CD4-positive, alpha-beta memory T cell (primary cell): ENCODE data around the gene PIEZO1. TPM values are rescaled to one million over a fixed set of nuclear protein-coding genes. Genes with fewer than 3 reads are reported as not detected.

Source experiments
- CTCF ChIA-PET: fragments of 350-600 bp; sonication (Branson Sonifier 250); formaldehyde crosslinking; loops from one replicate; lab custom pipeline; 2021; ENCODE audit warnings: inconsistent platforms; ENCODE audit not compliant: partially characterized antibody; lab: Charles Lee
- POLR2A ChIA-PET: fragments of 350-600 bp; sonication (Branson Sonifier 250); formaldehyde crosslinking; loops from one replicate; lab custom pipeline; 2021; ENCODE audit not compliant: partially characterized antibody; lab: Charles Lee
- DNase-seq, 5 donors: peaks; one replicate each; pipeline versions ENCODE4 v3.0.0 to v3.0.0-alpha.2; 2020 to 2022; ENCODE audit warnings: mixed read lengths in 1 of 5
- H3K27ac ChIP-seq: one replicate; pipeline ENCODE4 v1.7.0; 2013; ENCODE audit warnings: low read depth, low read length
- H3K27me3 ChIP-seq: 2 replicates; pipeline ENCODE4 v1.7.0; 2013; ENCODE audit warnings: mild to moderate bottlenecking, low read length, moderate library complexity; ENCODE audit not compliant: insufficient read depth
- H3K36me3 ChIP-seq: 2 replicates; pipeline ENCODE4 v1.7.0; 2013; ENCODE audit warnings: mild to moderate bottlenecking, low read length, moderate library complexity; ENCODE audit not compliant: insufficient read depth
- H3K4me1 ChIP-seq: 2 replicates; pipeline ENCODE4 v1.7.0; 2013; ENCODE audit warnings: mild to moderate bottlenecking, low read length, moderate library complexity; ENCODE audit not compliant: insufficient read depth
- H3K4me3 ChIP-seq, 2 donors: one replicate each; pipeline ENCODE4 v1.7.0; 2013; ENCODE audit warnings: low read length in 2 of 2, mild to moderate bottlenecking in 1 of 2
- H3K9me3 ChIP-seq, 2 donors: one replicate each; pipeline ENCODE4 v1.7.0; 2013; ENCODE audit warnings: low read length in 2 of 2, control low read depth in 1 of 2; ENCODE audit not compliant: control insufficient read depth in 1 of 2
- H3K27ac Mint-ChIP-seq, 7 donors: one replicate each; pipeline ENCODE4 v1.8.0; 2020 to 2021; ENCODE audit warnings: mixed read lengths in 7 of 7, mild to moderate bottlenecking in 6 of 7, inconsistent platforms in 3 of 7, moderate library complexity in 3 of 7
- H3K27me3 Mint-ChIP-seq, 2 donors: one replicate each; pipeline ENCODE4 v1.8.0; 2020 to 2021; ENCODE audit warnings: mixed read lengths in 2 of 2
- H3K36me3 Mint-ChIP-seq, 2 donors: one replicate each; pipeline ENCODE4 v1.8.0; 2020 to 2021; ENCODE audit warnings: mixed read lengths in 2 of 2, inconsistent platforms in 1 of 2, mild to moderate bottlenecking in 1 of 2
- H3K4me1 Mint-ChIP-seq, 4 donors: one replicate each; pipeline ENCODE4 v1.8.0; 2020 to 2021; ENCODE audit warnings: mixed read lengths in 4 of 4, mild to moderate bottlenecking in 1 of 4
- H3K4me3 Mint-ChIP-seq, 8 donors: one replicate each; pipeline ENCODE4 v1.8.0; 2020 to 2021; ENCODE audit warnings: mixed read lengths in 8 of 8, mild to moderate bottlenecking in 7 of 8, moderate library complexity in 6 of 8, inconsistent platforms in 3 of 8
- H3K9me3 Mint-ChIP-seq, 8 donors: one replicate each; pipeline ENCODE4 v1.8.0; 2020 to 2021; ENCODE audit warnings: mixed read lengths in 8 of 8, mild to moderate bottlenecking in 5 of 8, inconsistent platforms in 3 of 8, moderate library complexity in 1 of 8
- intact Hi-C: fragments of 100-400 bp; cut with micrococcal nuclease; formaldehyde crosslinking; loops from one replicate; pipeline ENCODE4 v1.15.1; 2023
- polyA plus RNA-seq, 2 donors: library from polyadenylated mRNA; unstranded; fragments of 300-500 nt; fragmentation: Illumina TruSeq; gene quantifications; one replicate each; pipeline ENCODE4 v1.2.3, GENCODE V29; 2021
- total RNA-seq, 2 experiments: library from RNA; stranded (reverse); gene quantifications; one replicate each; pipeline ENCODE4 v1.2.3, GENCODE V29; 2021

PIEZO1 gene
- total and polyA plus RNA-seq, 4 experiments from 2014 or later, result 12.0 to 302 (median 171) TPM

DNA sequence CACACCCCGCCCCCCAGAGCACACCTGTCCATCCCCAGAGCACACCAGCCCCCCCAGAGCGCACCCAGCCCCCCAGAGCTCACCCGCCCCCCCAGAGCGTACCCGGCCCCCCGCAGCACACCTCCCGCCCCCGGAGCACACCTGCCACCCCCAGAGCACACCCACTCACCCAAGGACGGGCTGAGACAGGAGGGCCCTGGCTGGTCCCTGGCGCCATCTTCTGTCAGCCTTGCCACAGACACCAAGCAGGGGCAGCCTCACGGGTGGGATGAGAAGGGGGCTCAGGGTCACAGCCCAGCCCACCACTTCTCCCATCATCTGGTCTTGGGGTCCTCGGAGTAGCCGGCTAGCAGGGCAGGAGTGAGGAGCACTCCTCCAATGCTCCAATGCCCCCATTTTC, 31.8 kb downstream of the PIEZO1 start:
- ChIA-PET CTCF (interaction anchor here (2.9 kb wide), 2 partner anchors 10 to 28 kb away, joined by 16 to 20 read pairs; no protein-coding TSS in a partner anchor), POLR2A (interaction anchor here (1.2 to 4.0 kb wide), 2 partner anchors 16 to 28 kb away, joined by 3 to 22 read pairs; no protein-coding TSS in a partner anchor)
- Histone ChIP-seq H3K4me1 (peaks cover 15% of the 10 kb centered on the region), H3K27ac (no peak overlapping the region), H3K27me3 (no peaks in the 10 kb centered on the region), H3K9me3 (no peaks in the 10 kb centered on the region), H3K36me3 (peaks cover 6% of the 10 kb centered on the region), H3K4me3 (no peak overlapping the region)
- peaks cover 0 to 9% of the 10 kb centered on the region in 2 donors for H3K36me3 Mint-ChIP-seq
- no peaks in the 10 kb centered on the region for H3K27me3 Mint-ChIP-seq
- no peaks in the 10 kb centered on the region for H3K9me3 Mint-ChIP-seq
- no peak overlapping the region for H3K4me3 Mint-ChIP-seq
- intact Hi-C loops, result no loop called here
- no peak for DNase-seq
- peak overlapping the region in 3 of 7 donors; percentile 17 to 83 (median 53) for H3K27ac Mint-ChIP-seq
- H3K4me1 Mint-ChIP-seq, result peaks cover 3 to 25% (median 9%) of the 10 kb centered on the region in 4 donors

DNA sequence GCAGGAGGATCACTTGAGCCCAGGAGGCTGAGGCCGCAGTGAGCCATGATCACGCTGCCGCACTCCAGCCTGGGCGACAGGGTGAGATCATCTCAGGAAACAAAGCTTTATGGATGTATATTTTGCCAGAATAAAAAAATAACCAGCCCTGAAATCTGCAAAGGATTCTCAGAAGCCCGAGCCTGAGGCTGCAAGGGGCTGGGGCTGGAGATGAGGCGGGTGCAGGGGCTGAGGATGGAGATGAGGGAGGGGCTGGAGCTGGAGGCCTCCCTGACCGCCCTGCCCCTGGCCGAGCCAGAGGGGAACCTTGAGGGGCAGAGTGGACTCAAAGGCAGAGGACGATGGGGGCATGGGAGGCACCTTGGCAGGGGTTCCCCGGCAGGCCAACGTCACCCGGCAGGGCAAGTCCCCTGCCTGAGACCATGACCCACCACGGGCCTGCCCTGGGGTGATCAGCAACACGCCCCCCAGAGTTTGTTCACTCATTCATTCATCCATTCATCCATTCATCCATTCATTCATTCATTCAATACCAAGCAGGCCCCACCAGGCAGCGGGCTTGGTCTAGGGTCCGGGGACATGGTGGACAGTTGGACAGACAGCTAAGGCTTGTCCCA, 32.5 kb downstream of the PIEZO1 start:
- no peak overlapping the region for H3K27ac ChIP-seq
- ChIA-PET CTCF (interaction anchor here (1.2 kb wide), 2 partner anchors 9 to 105 kb away, joined by 3 read pairs; no protein-coding TSS in a partner anchor), POLR2A (interaction anchor here (1.2 to 4.0 kb wide), 3 partner anchors 29 to 50 kb away, joined by 3 to 22 read pairs (median 8); no protein-coding TSS in a partner anchor)
- H3K4me3 Mint-ChIP-seq, result no peak overlapping the region
- H3K36me3 Mint-ChIP-seq, result peaks cover 0 to 9% of the 10 kb centered on the region in 2 donors
- no peaks in the 10 kb centered on the region for H3K9me3 ChIP-seq
- peaks cover 6% of the 10 kb centered on the region for H3K36me3 ChIP-seq
- H3K27me3 ChIP-seq, result no peaks in the 10 kb centered on the region
- H3K27ac Mint-ChIP-seq, result no peak overlapping the region
- no peaks in the 10 kb centered on the region for H3K9me3 Mint-ChIP-seq
- no peak overlapping the region for H3K4me3 ChIP-seq
- H3K4me1 ChIP-seq, result peaks cover 8% of the 10 kb centered on the region
- H3K27me3 Mint-ChIP-seq, result no peaks in the 10 kb centered on the region
- DNase-seq, result no peak
- H3K4me1 Mint-ChIP-seq, result peaks cover 2 to 21% (median 7%) of the 10 kb centered on the region in 4 donors
- intact Hi-C loops, result no loop called here

DNA sequence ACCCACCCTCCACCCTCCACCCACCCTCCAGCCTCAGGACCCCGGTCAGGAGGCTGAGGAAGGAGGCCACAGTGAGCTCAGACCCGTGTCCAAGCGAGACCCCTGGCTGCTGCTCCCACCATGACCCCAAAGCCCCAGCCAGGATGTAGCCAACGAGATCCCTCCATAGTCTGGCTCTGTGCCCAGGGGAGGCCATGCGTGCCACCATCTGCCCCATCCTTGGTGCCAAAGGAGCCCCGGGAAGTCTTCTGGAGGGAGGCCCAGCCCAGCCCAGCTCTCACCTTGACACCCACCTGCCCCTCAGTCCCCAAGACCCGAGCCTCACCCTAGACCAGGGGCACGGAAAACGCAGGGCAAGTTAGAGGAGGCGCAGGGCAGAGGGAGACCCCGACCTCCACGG, 34.2 kb downstream of the PIEZO1 start:
- ChIA-PET POLR2A (interaction anchor here (1.8 kb wide), 1 partner anchor 31 kb away, joined by 8 read pairs; no protein-coding TSS in a partner anchor), CTCF (interaction anchor here (0.6 to 1.3 kb wide), 2 partner anchors 14 to 87 kb away, joined by 3 read pairs; no protein-coding TSS in a partner anchor)
- intact Hi-C loops, result no loop called here
- H3K4me1 Mint-ChIP-seq, result peaks cover 5 to 27% (median 14%) of the 10 kb centered on the region in 4 donors
- H3K27me3 ChIP-seq, result no peaks in the 10 kb centered on the region
- no peaks in the 10 kb centered on the region for H3K9me3 Mint-ChIP-seq
- H3K4me3 ChIP-seq, result no peak overlapping the region
- H3K4me3 Mint-ChIP-seq, result no peak overlapping the region
- H3K36me3 Mint-ChIP-seq, result peaks cover 0 to 11% of the 10 kb centered on the region in 2 donors
- H3K27ac Mint-ChIP-seq, result no peak overlapping the region
- no peaks in the 10 kb centered on the region for H3K27me3 Mint-ChIP-seq
- peaks cover 6% of the 10 kb centered on the region for H3K36me3 ChIP-seq
- no peaks in the 10 kb centered on the region for H3K9me3 ChIP-seq
- H3K27ac ChIP-seq, result no peak overlapping the region
- H3K4me1 ChIP-seq, result peaks cover 13% of the 10 kb centered on the region
- DNase-seq, result no peak

DNA sequence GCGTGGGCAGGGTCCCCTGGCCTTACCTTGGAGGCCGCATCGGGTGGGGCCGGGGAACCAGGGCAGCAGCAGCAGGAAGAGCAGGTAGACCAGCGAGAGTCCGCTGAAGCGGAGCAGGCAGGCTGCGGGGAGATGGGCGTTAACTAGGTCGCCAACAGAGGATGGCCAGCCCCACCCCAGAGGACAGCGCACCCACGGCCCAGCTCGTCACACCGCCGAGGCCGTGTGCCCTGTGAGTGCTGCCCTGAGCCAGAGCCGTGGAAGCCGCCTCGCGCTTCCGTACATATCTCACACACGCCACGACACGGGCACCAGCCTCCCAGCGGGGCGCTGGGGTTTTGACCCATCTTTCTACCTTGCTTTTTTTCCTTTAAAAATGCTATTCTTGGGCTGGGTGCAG, 35.7 kb downstream of the PIEZO1 start:
- intact Hi-C loops, result no loop called here
- Mint-ChIP-seq H3K27ac (no peak overlapping the region), H3K9me3 (no peaks in the 10 kb centered on the region), H3K27me3 (no peaks in the 10 kb centered on the region), H3K4me3 (no peak overlapping the region), H3K4me1 (peaks cover 6 to 33% (median 16%) of the 10 kb centered on the region in 4 donors), H3K36me3 (peaks cover 0 to 10% of the 10 kb centered on the region in 2 donors)
- H3K27ac ChIP-seq, result no peak overlapping the region
- H3K27me3 ChIP-seq, result no peaks in the 10 kb centered on the region
- DNase-seq, result peak in 1 of 5 donors; percentile 19
- no peaks in the 10 kb centered on the region for H3K9me3 ChIP-seq
- peaks cover 22% of the 10 kb centered on the region for H3K4me1 ChIP-seq
- peaks cover 6% of the 10 kb centered on the region for H3K36me3 ChIP-seq
- ChIA-PET CTCF (interaction anchor here (1.7 kb wide), 1 partner anchor 12 kb away, joined by 6 read pairs; no protein-coding TSS in a partner anchor), POLR2A (interaction anchor here (1.9 to 7.6 kb wide), 2 partner anchors 11 to 33 kb away, joined by 5 to 138 read pairs; partner anchors contain the start of gene PIEZO1)
- H3K4me3 ChIP-seq, result no peak overlapping the region

DNA sequence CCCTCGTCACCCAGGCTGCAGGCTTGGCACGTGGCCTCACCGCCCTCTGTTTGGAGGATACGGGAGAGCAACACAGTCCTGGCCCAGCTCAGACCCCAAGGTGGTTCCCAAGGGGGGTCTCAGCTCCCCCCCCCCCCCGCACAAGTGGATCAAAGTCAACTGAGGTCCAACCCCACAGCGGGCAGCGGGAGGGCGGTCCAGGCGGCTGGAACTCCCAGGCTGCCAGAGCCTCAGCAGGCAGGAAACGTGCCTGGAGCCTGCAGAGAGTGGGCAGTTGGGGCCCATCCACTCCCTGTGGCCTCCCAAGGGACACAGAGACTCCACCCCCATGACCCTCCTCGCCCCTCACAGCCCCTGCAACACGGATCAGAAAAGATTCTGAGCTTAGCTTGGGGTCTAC, 36.7 kb downstream of the PIEZO1 start:
- H3K4me3 Mint-ChIP-seq, result peak overlapping the region in 1 of 8 donors; percentile 45
- no peak for DNase-seq
- H3K27me3 ChIP-seq, result no peaks in the 10 kb centered on the region
- intact Hi-C loops, result no loop called here
- peaks cover 9 to 39% (median 21%) of the 10 kb centered on the region in 4 donors for H3K4me1 Mint-ChIP-seq
- H3K27ac Mint-ChIP-seq, result peak overlapping the region in 1 of 7 donors; percentile 74
- no peaks in the 10 kb centered on the region for H3K27me3 Mint-ChIP-seq
- H3K9me3 ChIP-seq, result no peaks in the 10 kb centered on the region
- no peak overlapping the region for H3K27ac ChIP-seq
- no peaks in the 10 kb centered on the region for H3K9me3 Mint-ChIP-seq
- peaks cover 6% of the 10 kb centered on the region for H3K36me3 ChIP-seq
- ChIA-PET CTCF (interaction anchor here (1.7 to 7.1 kb wide), 4 partner anchors 11 to 110 kb away, joined by 6 to 137 read pairs (median 24); partner anchors contain the start of gene PIEZO1), POLR2A (interaction anchor here (0.7 to 7.6 kb wide), 4 partner anchors 9 to 34 kb away, joined by 3 to 138 read pairs (median 4); partner anchors contain the start of gene PIEZO1)
- H3K4me1 ChIP-seq, result peaks cover 32% of the 10 kb centered on the region
- no peak overlapping the region for H3K4me3 ChIP-seq
- peaks cover 0 to 7% of the 10 kb centered on the region in 2 donors for H3K36me3 Mint-ChIP-seq

DNA sequence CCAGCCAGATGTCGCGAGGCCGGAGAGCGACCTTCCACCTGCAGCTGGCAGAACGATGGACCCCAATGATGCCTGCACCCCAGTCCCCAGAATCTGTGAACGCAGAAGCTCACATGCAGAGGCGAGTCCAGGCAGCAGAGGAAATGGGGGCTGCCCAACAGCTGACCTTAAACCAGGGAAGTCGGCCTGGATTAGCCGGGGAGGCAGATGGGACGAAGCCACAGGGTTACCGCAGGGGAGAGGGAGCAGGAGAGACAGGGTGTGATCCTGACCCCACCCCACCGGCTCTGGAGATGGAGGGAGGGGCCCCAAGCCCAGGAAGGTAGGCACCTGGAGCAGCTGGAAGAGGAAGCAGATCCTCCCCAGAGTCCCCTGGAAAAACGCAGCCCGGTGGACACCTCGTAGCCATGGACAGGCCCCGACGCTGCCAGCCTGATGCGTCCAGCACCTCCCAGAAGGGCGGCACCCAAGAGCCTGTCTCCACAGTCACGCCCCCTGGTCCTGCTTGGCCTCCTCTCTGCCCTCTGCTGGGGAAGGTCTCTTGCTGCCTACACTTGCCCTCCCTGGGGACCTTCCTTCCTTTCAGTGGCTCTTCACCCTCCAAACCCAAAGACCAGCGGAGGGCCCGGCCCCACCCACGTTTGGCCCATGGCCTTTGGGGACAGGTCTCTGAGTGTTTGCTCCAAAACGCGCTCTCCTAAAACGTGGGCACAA, 37.3 kb downstream of the PIEZO1 start:
- Mint-ChIP-seq H3K4me1 (peaks cover 9 to 41% (median 22%) of the 10 kb centered on the region in 4 donors), H3K4me3 (peak overlapping the region in 1 of 8 donors; percentile 45), H3K9me3 (no peaks in the 10 kb centered on the region), H3K27ac (peak overlapping the region in 5 of 7 donors; percentile 18 to 74 (median 35)), H3K27me3 (no peaks in the 10 kb centered on the region), H3K36me3 (peaks cover 0 to 7% of the 10 kb centered on the region in 2 donors)
- POLR2A ChIA-PET, result interaction anchor here (0.7 to 7.6 kb wide), 4 partner anchors 10 to 34 kb away, joined by 3 to 138 read pairs (median 11); partner anchors contain the start of gene PIEZO1
- H3K36me3 ChIP-seq, result peaks cover 6% of the 10 kb centered on the region
- DNase-seq, result peak in 3 of 5 donors; percentile 26 to 48 (median 29)
- intact Hi-C loops, result no loop called here
- no peaks in the 10 kb centered on the region for H3K27me3 ChIP-seq
- no peaks in the 10 kb centered on the region for H3K9me3 ChIP-seq
- peaks cover 39% of the 10 kb centered on the region for H3K4me1 ChIP-seq
- CTCF ChIA-PET, result interaction anchor here (1.0 to 7.1 kb wide), 4 partner anchors 12 to 468 kb away, joined by 3 to 137 read pairs (median 24); partner anchors contain the start of gene PIEZO1
- H3K4me3 ChIP-seq, result no peak overlapping the region
- H3K27ac ChIP-seq, result no peak overlapping the region
